Middle frontal gyrus (tissue), 1 donor: Measurements from ENCODE around the gene MEIS2.
"Not testable (repeated sequence)": the region's sequence is repeated elsewhere in the genome, so short reads cannot be mapped to it uniquely, and the experiment has no call there.

Source experiments
- DNase-seq: peaks from one replicate; pipeline ENCODE4 v3.0.0-alpha.2; 2015; ENCODE audit warnings: low spot score; ENCODE audit errors: extremely low spot score

The MEIS2 gene

DNA sequence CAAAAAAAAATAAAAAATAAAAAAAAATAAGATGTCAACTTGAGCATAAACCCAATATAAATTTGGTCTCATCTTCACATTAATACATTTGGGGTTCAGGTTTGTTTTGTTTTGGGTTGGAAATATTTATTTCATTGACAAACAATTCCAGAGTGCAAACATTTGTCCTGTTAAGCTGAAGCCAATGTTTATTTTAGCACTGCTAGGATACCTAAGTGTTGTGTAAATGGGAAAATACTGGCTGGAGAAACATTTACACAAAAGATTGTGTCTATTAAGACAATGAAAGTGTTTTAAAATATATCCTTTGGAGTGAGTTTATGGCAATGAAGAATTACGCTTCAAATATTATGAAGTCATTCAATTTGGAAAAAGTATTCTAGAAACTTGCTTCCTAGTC is 91.1 kb downstream of the MEIS2 start:
- no peak for DNase-seq

- no peak for DNase-seq
Observed at GRCh38 chr15:37008205-37008604, 92.1 kb downstream of the MEIS2 start.

DNA sequence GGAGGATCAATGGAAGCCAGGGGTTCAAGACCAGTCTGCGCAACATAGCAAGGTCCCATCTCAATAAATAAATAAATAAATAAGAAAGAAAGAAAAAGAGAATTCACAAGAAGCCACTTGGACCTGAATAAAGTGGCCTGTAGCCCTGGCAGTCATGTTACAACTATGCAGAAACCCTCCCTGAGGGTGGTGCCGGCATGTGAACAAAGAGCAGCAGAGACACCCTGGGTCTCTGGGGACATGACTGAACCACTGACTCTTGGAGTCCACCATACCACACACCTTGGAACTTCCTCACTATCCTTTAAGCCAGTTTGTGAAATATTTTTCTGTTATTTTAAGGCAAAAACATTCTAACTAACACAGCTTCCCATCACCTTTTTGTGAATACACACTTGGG is 93.0 kb downstream of the MEIS2 start:
- DNase-seq = no peak

GRCh38 chr15:37004981-37005735 is 95.2 kb downstream of the MEIS2 start:
- DNase-seq = no peak

- DNase-seq = no peak
Observed at GRCh38 chr15:37004373-37004869, 95.9 kb downstream of the MEIS2 start.

DNA sequence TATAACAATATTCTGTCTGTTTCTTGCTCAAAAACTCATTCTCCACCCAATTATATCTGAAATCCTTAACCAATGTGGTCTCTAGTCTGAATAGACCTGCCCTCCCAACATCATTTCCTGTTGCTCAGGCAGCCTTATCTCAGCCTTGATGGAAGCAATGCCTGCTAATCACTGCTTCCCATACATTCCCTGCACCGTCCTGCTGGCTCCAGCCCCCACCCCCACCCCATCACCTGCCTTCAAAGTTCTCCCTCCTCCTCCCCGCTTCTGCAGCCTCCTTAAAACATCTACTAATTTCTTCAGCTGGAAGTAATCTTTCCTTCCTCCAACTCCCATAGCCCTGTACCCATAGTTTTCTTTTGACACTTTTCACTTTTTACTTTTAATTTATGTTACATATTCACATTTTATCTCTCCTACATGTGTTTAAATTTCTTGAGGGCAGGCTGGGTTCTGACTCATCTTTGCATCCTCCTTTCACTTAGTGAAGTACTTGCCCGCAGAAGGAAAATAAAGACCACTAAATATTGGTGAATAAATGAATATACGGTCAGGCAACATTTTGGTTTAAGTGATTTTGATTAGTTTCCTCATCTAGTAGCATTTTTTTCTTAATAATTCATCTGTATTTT is 98.2 kb downstream of the MEIS2 start:
- no peak for DNase-seq

DNA sequence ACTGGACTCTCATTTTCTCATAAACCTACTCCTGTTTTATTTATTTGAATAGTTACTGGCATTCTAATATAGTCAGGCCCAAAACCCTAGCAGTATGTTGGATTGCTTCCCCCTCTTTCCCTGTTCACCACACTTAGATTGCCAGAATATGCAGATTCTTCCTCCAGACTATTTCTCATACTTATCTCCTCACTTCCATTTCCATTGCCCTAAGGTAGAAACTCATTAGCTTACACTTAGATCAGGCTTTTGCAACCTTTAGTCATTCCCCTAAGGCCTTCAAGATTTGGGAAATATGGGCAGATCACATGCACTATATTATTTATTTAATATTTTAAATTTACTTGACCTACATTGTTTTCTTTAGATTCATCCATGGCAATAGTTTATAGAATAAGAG is 98.9 kb downstream of the MEIS2 start:
- no peak for DNase-seq

DNA sequence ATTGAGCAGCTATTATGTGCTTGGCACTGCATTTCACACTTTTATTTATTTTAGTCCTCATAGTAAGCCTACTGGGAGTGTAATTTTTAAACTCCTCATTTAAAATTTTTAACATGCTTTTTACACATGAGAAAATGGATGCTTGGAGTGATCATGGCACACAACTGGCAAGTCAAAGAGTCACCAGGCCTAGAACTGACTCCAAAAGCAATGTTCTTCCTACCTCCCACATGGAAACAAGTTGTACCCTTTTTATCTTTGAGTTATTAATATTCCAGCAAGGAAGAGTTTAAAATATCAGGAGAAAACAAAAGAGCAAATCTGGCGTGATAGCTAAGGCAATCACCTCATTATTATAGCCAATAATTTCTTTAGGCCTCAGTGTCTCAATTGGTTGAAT is 100.6 kb downstream of the MEIS2 start:
- DNase-seq = no peak

DNA sequence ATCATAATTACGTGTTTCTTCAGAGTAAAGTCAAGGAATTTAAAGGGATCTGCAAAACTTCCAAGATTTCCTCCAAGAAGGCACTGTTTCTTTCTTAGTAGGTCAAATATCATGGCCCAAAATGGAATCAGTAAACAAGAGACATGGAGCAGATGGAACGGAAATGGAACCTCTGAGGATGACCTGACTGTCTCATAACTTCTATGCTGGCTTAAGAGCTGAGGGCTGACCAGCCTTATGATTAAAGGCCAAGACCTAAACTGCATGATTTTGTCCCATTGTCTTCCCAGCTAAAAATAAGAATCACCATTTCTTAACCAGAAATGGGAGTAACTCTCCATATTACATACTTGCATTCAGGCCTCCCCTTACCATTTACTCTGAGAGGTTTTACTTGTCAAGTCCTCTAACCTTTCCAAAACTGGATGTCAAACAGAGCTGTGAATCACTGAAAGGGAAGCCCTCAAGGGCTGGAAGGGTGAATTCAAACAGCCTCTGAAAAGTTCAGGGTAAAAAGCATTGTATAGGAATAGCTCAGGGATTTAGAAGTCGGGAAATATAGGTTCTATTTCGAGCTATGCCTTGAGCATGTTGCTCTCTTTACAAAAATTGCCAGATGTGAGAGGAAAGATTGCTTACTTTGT is 103.7 kb downstream of the MEIS2 start:
- no peak for DNase-seq

DNA sequence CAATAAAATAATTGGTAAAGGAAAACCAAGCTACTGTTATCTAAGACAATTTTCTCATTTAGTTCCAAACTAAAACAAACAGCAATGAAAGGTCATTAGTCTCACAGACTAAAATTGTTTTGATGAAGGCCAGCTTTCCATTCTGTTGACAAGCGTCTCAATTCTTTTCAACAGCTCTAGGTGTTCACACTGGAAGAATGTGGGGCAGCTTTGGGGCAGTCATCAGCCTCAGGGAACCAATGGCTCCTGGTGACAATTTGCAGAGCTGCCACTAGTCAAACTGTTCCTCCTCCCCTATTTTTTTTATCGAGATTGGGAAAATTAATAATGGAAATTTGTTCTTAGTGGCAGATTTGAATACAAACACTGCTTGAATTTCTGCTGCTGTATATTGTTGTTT is 104.2 kb downstream of the MEIS2 start:
- no peak for DNase-seq

- no peak for DNase-seq
Observed at GRCh38 chr15:36994790-36995189, 105.6 kb downstream of the MEIS2 start.

GRCh38 chr15:36992454-36992853 is 107.9 kb downstream of the MEIS2 start:
- no peak for DNase-seq

DNA sequence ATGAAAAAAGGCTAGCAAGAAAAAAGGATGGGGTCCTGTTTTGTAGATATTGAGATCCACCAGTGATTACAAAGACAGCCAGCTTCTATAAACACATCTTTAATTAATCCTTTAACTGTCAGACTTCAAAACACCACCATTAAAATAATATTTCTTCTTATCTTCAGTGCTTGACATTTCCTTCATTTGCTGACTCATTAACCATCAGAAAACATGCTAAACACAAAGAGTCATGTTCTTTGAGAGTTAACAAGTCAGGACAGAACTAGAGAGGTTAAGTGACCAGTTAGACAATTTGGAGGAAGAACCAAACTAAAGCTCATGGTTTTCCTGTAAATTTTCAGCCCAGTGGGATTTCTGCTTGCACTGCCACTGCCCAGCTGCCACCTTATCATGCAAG is 111.4 kb downstream of the MEIS2 start:
- no peak for DNase-seq

DNA sequence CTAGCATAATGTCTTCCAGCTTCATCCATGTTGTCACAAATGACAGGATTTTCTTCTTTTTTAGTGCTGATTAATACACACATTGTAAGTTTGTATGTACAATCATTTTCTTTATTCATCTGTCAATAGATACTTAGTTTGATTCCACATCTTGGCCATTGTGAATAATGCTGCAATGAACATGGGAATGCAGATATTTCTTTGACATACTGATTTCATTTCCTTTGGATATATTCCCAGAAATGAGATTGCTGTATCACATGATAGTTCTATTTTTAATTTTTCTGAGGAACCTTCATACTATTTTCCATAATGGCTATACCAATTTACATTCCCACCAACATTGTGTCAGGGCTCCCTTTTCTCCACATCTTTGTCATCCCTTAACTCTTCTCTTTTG is 117.9 kb downstream of the MEIS2 start:
- DNase-seq = no peak

- not testable (repeated sequence) for DNase-seq
Observed at GRCh38 chr15:36980281-36980680, 120.1 kb downstream of the MEIS2 start.

DNA sequence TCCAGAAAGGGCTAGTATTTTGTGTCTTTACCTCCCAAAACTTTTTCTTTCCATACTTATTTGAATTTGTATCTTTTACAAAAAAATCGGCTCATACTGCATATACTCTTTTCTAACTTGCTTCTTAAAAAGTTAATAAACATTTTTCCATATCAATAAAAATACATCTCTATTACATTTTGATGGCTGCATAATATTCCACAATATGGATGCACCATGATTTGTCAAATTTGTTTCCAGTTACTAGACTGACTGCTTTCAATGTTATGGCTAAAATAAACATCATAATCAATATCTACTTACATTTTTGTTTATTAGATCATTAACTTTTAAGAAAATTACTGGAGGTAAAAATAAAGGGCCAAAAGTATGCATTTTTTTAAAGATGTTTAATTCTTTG is 121.7 kb downstream of the MEIS2 start:
- no peak for DNase-seq

GRCh38 chr15:36978126-36978525 is 122.2 kb downstream of the MEIS2 start:
- DNase-seq = no peak

DNA sequence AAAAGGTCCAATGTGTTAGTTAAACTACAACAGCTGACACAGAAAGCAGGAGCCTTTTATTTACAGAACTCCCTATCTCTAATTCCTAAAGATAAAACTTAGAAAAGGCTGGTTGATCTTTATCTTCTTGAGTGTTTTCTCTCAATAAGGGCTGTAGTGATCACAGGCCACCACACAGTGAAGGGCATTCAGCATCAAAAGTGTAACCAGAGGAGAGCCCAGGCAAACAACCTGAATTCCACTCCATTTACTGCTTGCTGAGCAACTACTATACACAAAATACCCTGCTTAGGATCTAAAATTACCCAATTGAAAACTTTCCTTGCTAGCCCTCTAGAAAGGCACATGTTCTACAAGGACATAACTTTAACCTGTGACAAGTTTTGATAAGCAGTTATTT is 122.7 kb downstream of the MEIS2 start:
- no peak for DNase-seq

GRCh38 chr15:36972704-36973103 is 127.6 kb downstream of the MEIS2 start:
- DNase-seq = no peak

DNA sequence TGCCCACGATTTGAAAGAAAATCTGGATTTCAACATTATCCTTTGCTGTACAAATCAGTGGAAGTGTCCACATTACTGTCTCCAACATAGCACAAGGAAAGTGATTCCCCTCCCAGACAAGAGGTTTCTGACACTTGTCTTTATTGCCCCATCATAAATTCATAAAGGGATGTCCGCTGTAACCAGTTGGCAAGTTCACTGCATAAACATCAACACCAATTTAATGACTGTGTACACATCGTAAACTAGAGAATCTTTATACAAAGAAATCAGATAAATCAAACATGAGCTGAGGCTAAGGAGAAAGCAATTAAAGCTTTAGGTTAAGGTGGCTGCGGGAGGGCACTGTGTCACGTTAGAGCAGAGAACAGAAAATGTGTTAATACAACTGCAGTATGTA is 129.8 kb downstream of the MEIS2 start:
- no peak for DNase-seq

- DNase-seq = no peak
Observed at GRCh38 chr15:36967929-36968328, 132.4 kb downstream of the MEIS2 start.

DNA sequence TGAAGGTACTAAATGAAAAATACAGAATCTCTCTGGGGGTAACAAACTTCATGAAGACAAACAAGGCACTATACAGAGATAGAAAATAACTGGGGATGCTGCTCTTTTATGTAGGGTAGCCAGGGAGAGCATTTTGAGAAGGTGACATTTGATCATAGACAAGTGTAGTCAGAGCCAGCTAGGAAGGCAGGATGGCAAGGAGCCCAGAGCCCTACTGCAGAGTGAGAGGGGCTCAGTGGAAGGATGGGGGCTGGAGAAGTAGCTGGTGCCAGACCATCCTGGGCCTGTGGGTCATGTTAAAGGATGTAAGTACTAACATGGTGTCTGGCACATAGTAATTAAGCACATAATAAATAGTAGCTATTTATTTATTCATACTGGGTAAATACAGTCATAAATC is 133.6 kb downstream of the MEIS2 start:
- DNase-seq = no peak
